Measurements from ENCODE around the gene ENG.

DNA sequence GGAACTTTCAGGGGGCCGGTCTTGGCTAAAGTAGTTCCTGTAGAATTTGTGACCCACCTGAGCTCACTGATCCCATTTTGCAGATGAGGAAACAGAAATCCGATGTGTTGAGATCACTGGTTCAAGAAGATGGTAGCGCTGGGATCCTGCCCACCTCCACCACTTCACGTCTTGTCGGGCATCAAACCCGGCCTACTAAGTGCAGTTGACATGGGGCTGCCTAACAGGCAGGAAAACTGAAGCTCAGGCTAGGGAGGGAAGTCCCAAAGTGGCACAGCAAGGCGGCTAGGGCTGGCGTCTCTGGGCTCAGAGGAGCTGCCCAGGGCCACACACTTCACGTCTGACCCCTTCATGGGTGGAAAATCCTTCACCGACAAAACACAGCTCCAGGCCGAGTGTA lies 502 bp upstream of the ENG start:
- TF ChIP-seq, protein P1, sequence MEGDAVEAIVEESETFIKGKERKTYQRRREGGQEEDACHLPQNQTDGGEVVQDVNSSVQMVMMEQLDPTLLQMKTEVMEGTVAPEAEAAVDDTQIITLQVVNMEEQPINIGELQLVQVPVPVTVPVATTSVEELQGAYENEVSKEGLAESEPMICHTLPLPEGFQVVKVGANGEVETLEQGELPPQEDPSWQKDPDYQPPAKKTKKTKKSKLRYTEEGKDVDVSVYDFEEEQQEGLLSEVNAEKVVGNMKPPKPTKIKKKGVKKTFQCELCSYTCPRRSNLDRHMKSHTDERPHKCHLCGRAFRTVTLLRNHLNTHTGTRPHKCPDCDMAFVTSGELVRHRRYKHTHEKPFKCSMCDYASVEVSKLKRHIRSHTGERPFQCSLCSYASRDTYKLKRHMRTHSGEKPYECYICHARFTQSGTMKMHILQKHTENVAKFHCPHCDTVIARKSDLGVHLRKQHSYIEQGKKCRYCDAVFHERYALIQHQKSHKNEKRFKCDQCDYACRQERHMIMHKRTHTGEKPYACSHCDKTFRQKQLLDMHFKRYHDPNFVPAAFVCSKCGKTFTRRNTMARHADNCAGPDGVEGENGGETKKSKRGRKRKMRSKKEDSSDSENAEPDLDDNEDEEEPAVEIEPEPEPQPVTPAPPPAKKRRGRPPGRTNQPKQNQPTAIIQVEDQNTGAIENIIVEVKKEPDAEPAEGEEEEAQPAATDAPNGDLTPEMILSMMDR (IDR thresholded peaks at IDR 0.05; ENCODE audit: low read depth, low read length): no peak
- TF ChIP-seq EZH2phosphoT487 (IDR thresholded peaks at IDR 0.05; ENCODE audit: low read depth): no peak
